HG03460 (cell line): Measurements from ENCODE around the gene MRPL1.
"Not testable (repeated sequence)": the region's sequence is repeated elsewhere in the genome, so short reads cannot be mapped to it uniquely, and the experiment has no call there.

Source experiments
- ATAC-seq: cut with Tn5 transposase; IDR thresholded peaks from one replicate; pipeline ENCODE4 v1.9.1; 2021; ENCODE audit not compliant: unreplicated experiment

The MRPL1 gene

GRCh38 chr4:77963004-77963403 lies 100.4 kb downstream of the MRPL1 start:
- no peak for ATAC-seq

GRCh38 chr4:77973657-77974056 lies 111.0 kb downstream of the MRPL1 start:
- ATAC-seq = not testable (repeated sequence)

- not testable (repeated sequence) for ATAC-seq
Observed at GRCh38 chr4:77982900-77983540, 120.4 kb downstream of the MRPL1 start.

GRCh38 chr4:77983612-77984311 lies 121.1 kb downstream of the MRPL1 start:
- ATAC-seq = not testable (repeated sequence)

- ATAC-seq = no peak
Observed at GRCh38 chr4:77989968-77990367, 127.3 kb downstream of the MRPL1 start.

- no peak for ATAC-seq
Observed at GRCh38 chr4:77990456-77990855, 127.8 kb downstream of the MRPL1 start.

GRCh38 chr4:77990904-77991358 lies 128.3 kb downstream of the MRPL1 start:
- no peak for ATAC-seq

- no peak for ATAC-seq
Observed at GRCh38 chr4:77992581-77992980, 130.0 kb downstream of the MRPL1 start.

- no peak for ATAC-seq
Observed at GRCh38 chr4:77994194-77994721, 131.6 kb downstream of the MRPL1 start.

- no peak for ATAC-seq
Observed at GRCh38 chr4:77996076-77996475, 133.4 kb downstream of the MRPL1 start.

GRCh38 chr4:78001531-78001930 lies 138.9 kb downstream of the MRPL1 start:
- ATAC-seq = no peak

- no peak for ATAC-seq
Observed at GRCh38 chr4:78002260-78002659, 139.6 kb downstream of the MRPL1 start.
